Loucy (cell line): ENCODE data around the gene NUAK1.

Source experiments
- H2AFZ ChIP-seq: fragments of 200-600 bp; sonication (generic); 2 replicates; pipeline ENCODE4 v1.6.0; 2016; ENCODE audit warnings: antibody characterized with exemption, mild to moderate bottlenecking, low read length, moderate library complexity
- H3F3A ChIP-seq: fragments of 200-600 bp; 2 replicates; pipeline ENCODE4 v1.6.0; 2016; ENCODE audit warnings: antibody characterized with exemption, low read depth, mild to moderate bottlenecking
- H3K27me3 ChIP-seq: fragments of 200-600 bp; sonication (generic); 2 replicates; pipeline ENCODE4 v1.6.1; 2014; ENCODE audit warnings: low read length, mild to moderate bottlenecking; ENCODE audit not compliant: insufficient read depth, poor library complexity, severe bottlenecking
- H3K36me3 ChIP-seq: fragments of 200-600 bp; sonication (generic); 2 replicates; pipeline ENCODE4 v1.6.1; 2016; ENCODE audit warnings: low read length; ENCODE audit not compliant: insufficient read depth
- H3K4me1 ChIP-seq: fragments of 200-600 bp; sonication (generic); 2 replicates; pipeline ENCODE4 v1.5.1; 2014; ENCODE audit warnings: low read length, mild to moderate bottlenecking; ENCODE audit not compliant: insufficient read depth, poor library complexity, severe bottlenecking
- H3K4me2 ChIP-seq: fragments of 200-600 bp; sonication (generic); 2 replicates; pipeline ENCODE4 v1.6.0; 2014; ENCODE audit warnings: antibody characterized with exemption, low read length, low read depth, mild to moderate bottlenecking; ENCODE audit not compliant: poor library complexity, severe bottlenecking
- H3K4me3 ChIP-seq: fragments of 200-600 bp; sonication (generic); 2 replicates; pipeline ENCODE4 v1.5.1; 2014; ENCODE audit warnings: low read length, mild to moderate bottlenecking, mixed read lengths; ENCODE audit not compliant: poor library complexity, severe bottlenecking
- H3K79me2 ChIP-seq: fragments of 200-600 bp; sonication (generic); 2 replicates; pipeline ENCODE4 v1.6.1; 2014; ENCODE audit warnings: low read length; ENCODE audit not compliant: insufficient read depth
- H3K9ac ChIP-seq: fragments of 200-600 bp; sonication (generic); 2 replicates; pipeline ENCODE4 v1.6.0; 2014; ENCODE audit warnings: mild to moderate bottlenecking, low read depth, low read length, moderate library complexity; ENCODE audit not compliant: poor library complexity, severe bottlenecking
- H3K9me2 ChIP-seq: fragments of 200-600 bp; sonication (generic); replicated peaks from 2 replicates; pipeline ENCODE4 v1.6.1; 2016; ENCODE audit warnings: low read depth, low read length, mixed read lengths
- H3K9me3 ChIP-seq: fragments of 200-600 bp; sonication (generic); 2 replicates; pipeline ENCODE4 v1.6.1; 2014; ENCODE audit warnings: mild to moderate bottlenecking, antibody characterized with exemption, low read length, low read depth; ENCODE audit not compliant: insufficient read depth
- H4K20me1 ChIP-seq: fragments of 200-600 bp; sonication (generic); 2 replicates; pipeline ENCODE4 v1.6.0; 2014; ENCODE audit warnings: antibody characterized with exemption, low read length, mild to moderate bottlenecking; ENCODE audit not compliant: insufficient read depth, poor library complexity, severe bottlenecking
- EZH2phosphoT487 ChIP-seq: fragments of 200-600 bp; IDR thresholded peaks from 2 replicates; pipeline ENCODE4 v1.6.1; 2018; ENCODE audit warnings: antibody characterized with exemption, mild to moderate bottlenecking, moderate library complexity, borderline replicate concordance
- TF ChIP-seq, protein P1 (sequence below): fragments of 200-600 bp; sonication (generic); conservative IDR thresholded peaks from 2 replicates; pipeline ENCODE4 v1.5.1; 2014; ENCODE audit warnings: mild to moderate bottlenecking, antibody characterized with exemption, low read length

NUAK1 gene

GRCh38 chr12:106065506-106065905 lies 73.2 kb downstream of the NUAK1 start:
- Histone ChIP-seq H3K9me2 (no peaks in the 10 kb centered on the region), H3K36me3 (no peaks in the 10 kb centered on the region), H3K4me2 (no peak overlapping the region), H3F3A (no peaks in the 10 kb centered on the region), H3K9ac (no peak overlapping the region), H3K79me2 (no peaks in the 10 kb centered on the region), H3K4me3 (no peak overlapping the region), H2AFZ (no peak overlapping the region), H4K20me1 (no peaks in the 10 kb centered on the region), H3K27me3 (no peaks in the 10 kb centered on the region), H3K9me3 (no peaks in the 10 kb centered on the region; the same call in 1 of the 2 replicates), H3K4me1 (no peaks in the 10 kb centered on the region)
- no peak for TF ChIP-seq EZH2phosphoT487
- TF ChIP-seq, protein P1, sequence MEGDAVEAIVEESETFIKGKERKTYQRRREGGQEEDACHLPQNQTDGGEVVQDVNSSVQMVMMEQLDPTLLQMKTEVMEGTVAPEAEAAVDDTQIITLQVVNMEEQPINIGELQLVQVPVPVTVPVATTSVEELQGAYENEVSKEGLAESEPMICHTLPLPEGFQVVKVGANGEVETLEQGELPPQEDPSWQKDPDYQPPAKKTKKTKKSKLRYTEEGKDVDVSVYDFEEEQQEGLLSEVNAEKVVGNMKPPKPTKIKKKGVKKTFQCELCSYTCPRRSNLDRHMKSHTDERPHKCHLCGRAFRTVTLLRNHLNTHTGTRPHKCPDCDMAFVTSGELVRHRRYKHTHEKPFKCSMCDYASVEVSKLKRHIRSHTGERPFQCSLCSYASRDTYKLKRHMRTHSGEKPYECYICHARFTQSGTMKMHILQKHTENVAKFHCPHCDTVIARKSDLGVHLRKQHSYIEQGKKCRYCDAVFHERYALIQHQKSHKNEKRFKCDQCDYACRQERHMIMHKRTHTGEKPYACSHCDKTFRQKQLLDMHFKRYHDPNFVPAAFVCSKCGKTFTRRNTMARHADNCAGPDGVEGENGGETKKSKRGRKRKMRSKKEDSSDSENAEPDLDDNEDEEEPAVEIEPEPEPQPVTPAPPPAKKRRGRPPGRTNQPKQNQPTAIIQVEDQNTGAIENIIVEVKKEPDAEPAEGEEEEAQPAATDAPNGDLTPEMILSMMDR, result no peak

DNA sequence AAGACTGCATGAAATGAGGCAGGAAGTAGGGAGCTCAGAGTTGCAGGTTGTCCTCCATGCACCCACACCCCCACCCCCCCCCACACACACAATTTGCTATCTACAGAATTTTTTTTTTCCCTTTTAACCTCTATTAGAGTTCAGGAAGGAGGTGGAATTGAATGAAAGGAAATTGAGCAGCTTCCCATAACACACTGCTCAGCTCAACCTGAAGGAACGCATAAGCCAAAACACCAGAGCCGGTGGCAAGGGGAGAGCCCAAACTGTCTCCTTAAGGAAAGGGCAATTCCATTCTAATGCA lies 74.1 kb downstream of the NUAK1 start:
- Histone ChIP-seq H4K20me1 (no peaks in the 10 kb centered on the region), H3K79me2 (no peaks in the 10 kb centered on the region), H3K9me3 (no peaks in the 10 kb centered on the region; the same call in 1 of the 2 replicates), H3F3A (no peaks in the 10 kb centered on the region), H3K9ac (no peak overlapping the region), H3K4me1 (no peaks in the 10 kb centered on the region), H2AFZ (no peak overlapping the region), H3K4me2 (no peak overlapping the region), H3K9me2 (no peaks in the 10 kb centered on the region), H3K36me3 (no peaks in the 10 kb centered on the region), H3K27me3 (no peaks in the 10 kb centered on the region), H3K4me3 (no peak overlapping the region)
- TF ChIP-seq EZH2phosphoT487, result no peak
- TF ChIP-seq, protein P1, result no peak

DNA sequence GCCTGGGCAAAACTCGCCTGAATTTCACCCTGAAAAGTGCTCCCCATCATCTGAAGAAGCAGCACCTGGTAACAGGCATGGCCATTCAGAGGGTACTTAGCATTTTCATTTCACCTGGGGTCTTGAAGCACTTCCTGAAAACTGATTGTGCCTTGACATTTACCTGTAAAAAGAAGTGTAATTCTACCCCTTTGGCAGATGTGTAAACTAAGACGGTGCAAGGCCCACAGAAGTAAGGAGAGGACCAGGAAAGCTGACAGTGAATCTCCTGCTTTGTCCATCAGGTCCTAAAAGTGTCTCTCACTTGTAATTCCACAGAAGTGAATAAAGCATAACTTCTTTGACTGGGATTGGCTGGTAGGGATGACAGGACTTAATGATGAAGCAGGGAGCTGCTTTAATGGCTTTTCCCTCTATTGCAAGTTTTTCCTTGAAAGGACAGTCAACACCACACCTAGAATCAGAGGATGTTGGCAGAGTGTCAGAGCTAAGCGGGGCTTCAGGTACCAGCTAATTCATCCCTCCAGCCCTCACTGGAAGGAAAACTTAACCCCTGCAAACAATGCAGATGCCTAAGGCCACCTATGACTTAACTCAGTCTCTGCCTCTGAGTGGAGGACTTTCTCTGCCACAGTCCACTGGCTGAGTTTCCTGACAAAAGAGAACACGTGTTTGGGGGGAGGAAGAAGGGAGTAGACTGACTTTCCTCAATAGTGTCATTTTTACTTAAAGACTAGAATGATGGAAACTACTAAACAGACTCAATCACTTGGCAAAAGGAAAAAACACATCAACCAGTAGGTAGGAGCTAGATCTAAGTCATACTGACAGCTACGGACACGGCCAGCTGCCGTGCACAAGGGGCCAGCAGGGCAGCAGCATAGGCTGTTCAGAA lies 74.7 kb downstream of the NUAK1 start:
- H3F3A ChIP-seq, result no peaks in the 10 kb centered on the region
- H3K9ac ChIP-seq, result no peak overlapping the region
- H3K9me2 ChIP-seq, result no peaks in the 10 kb centered on the region
- H3K36me3 ChIP-seq, result no peaks in the 10 kb centered on the region
- H4K20me1 ChIP-seq, result no peaks in the 10 kb centered on the region
- H3K27me3 ChIP-seq, result no peaks in the 10 kb centered on the region
- TF ChIP-seq, protein P1, result no peak
- TF ChIP-seq EZH2phosphoT487, result no peak
- no peaks in the 10 kb centered on the region for H3K4me1 ChIP-seq
- no peak overlapping the region for H2AFZ ChIP-seq
- H3K4me2 ChIP-seq, result no peak overlapping the region
- H3K79me2 ChIP-seq, result no peaks in the 10 kb centered on the region
- no peaks in the 10 kb centered on the region; the same call in 1 of the 2 replicates for H3K9me3 ChIP-seq
- no peak overlapping the region for H3K4me3 ChIP-seq
